ENCODE results near the gene U2AF1L4.

DNA sequence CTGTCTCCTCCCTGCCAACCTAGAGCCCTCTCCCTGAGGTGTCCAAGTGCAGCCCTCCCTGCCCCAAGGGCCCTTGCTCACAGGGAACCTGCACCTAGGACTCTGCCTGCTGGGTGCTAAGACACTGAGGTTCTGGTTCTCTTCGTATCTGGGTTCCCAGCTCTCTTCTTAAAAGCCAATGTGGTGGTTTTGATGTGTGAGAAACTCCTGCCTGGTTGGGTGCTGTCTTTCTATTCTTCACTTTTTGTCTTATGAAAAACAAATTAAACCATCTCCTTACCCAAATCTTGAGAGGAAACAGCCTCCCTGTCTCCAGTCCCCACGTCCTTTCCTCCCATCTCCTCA is 31.7 kb downstream of the U2AF1L4 start:
- TF ChIP-seq, protein P1, sequence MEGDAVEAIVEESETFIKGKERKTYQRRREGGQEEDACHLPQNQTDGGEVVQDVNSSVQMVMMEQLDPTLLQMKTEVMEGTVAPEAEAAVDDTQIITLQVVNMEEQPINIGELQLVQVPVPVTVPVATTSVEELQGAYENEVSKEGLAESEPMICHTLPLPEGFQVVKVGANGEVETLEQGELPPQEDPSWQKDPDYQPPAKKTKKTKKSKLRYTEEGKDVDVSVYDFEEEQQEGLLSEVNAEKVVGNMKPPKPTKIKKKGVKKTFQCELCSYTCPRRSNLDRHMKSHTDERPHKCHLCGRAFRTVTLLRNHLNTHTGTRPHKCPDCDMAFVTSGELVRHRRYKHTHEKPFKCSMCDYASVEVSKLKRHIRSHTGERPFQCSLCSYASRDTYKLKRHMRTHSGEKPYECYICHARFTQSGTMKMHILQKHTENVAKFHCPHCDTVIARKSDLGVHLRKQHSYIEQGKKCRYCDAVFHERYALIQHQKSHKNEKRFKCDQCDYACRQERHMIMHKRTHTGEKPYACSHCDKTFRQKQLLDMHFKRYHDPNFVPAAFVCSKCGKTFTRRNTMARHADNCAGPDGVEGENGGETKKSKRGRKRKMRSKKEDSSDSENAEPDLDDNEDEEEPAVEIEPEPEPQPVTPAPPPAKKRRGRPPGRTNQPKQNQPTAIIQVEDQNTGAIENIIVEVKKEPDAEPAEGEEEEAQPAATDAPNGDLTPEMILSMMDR (IDR thresholded peaks at IDR 0.05; ENCODE audit: low read depth, low read length, poor library complexity, severe bottlenecking) = no peak
- TF ChIP-seq EZH2phosphoT487 (IDR thresholded peaks at IDR 0.05; ENCODE audit: borderline replicate concordance, low read length) = no peak
